ENCODE measurements around the gene ETNK1. TPM values are rescaled to one million over a fixed set of nuclear protein-coding genes. Genes with fewer than 3 reads are reported as not detected.

The ETNK1 gene
- total RNA-seq, 1 experiment from 2014 or later: 70.1 TPM

DNA sequence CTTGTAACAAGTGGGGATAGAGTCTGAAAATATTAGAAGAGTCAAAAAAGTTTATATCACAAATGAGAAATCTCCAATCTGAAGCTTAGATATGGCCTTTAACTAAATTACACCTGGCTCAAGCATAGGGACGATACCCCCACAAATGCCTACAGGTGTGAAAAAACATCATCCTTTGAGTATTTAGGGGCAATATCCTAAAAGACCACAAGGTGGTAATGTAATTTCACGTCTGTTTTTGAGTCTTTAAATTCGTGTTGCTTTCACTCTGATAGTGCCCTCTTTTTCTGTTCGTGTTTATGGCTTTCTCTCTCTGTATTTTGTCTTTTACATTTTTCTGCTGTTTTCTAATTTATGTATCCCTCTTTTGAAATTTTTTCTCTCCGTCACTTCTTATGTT, 84.3 kb downstream of the ETNK1 start:
- H3K56ac ChIP-seq (ENCODE audit: insufficient read length, low read depth, low read length): no peak overlapping the region
- H3K27ac ChIP-seq (ENCODE audit: insufficient read length, low read depth, low read length): no peak overlapping the region
- no peak overlapping the region for H3K4me2 ChIP-seq (ENCODE audit: insufficient read depth, insufficient read length, low read length)
- Mint-ChIP-seq H3K36me3 (ENCODE audit: insufficient read depth in 1 of 3, low read depth in 3 of 3) (0 out of 7 replicates have a peak, but pooled peaks cover 0 to 4% (median 0%) of the 10 kb centered on the region in 3 experiments), H3K27me3 (ENCODE audit: low read depth) (no peaks in the 10 kb centered on the region), H3K9me3 (no peaks in the 10 kb centered on the region), H3K4me3 (no peak overlapping the region), H3K4me1 (peaks cover 4 to 10% of the 10 kb centered on the region in 2 experiments; a peak in 3 of 4 replicates), H3K27ac (no peak overlapping the region)
- H2BK12ac ChIP-seq (ENCODE audit: insufficient read length, low read depth, low read length): no peak overlapping the region
- no peak overlapping the region for H2BK15ac ChIP-seq (ENCODE audit: low read depth, low read length)
- no peak overlapping the region for H3K9ac ChIP-seq (ENCODE audit: extremely low read depth, insufficient read length, low read length)
- WGBS (ENCODE audit: extremely low coverage, insufficient read length, low lambda C conversion rate): no CpG with 5 or more reads among the region's 5 CpGs
- no peak for DNase-seq
- no peaks in the 10 kb centered on the region for H4K20me1 ChIP-seq (ENCODE audit: control insufficient read depth, insufficient read depth, insufficient read length)
- H3K14ac ChIP-seq (ENCODE audit: insufficient read depth, low read length): no peak overlapping the region
- H3K18ac ChIP-seq (ENCODE audit: insufficient read length, low read depth, low read length): no peak overlapping the region
- no peak overlapping the region for H2AK5ac ChIP-seq (ENCODE audit: insufficient read length, low read length)
- no peaks in the 10 kb centered on the region for H3K27me3 ChIP-seq (ENCODE audit: insufficient read depth, low read length)
- H2BK120ac ChIP-seq (ENCODE audit: low read depth, low read length, poor library complexity, severe bottlenecking): no peak overlapping the region
- H3K79me1 ChIP-seq (ENCODE audit: insufficient read depth, low read depth, low read length, poor library complexity, severe bottlenecking): no peaks in the 10 kb centered on the region
- H3T11ph ChIP-seq (ENCODE audit: low read length): no peak overlapping the region
- H3K79me2 ChIP-seq (ENCODE audit: insufficient read depth, low read length): no peaks in the 10 kb centered on the region
- H3K4me1 ChIP-seq (ENCODE audit: insufficient read depth, low read length): no peaks in the 10 kb centered on the region
- no peak overlapping the region for H4K5ac ChIP-seq (ENCODE audit: insufficient read length, low read depth, low read length)
- no peaks in the 10 kb centered on the region for H3K9me3 ChIP-seq (ENCODE audit: control insufficient read depth, low read depth, low read length)
- H4K8ac ChIP-seq (replicated peaks; ENCODE audit: insufficient read length, low read depth, low read length): no peak overlapping the region
- H2AFZ ChIP-seq (ENCODE audit: low read length): no peak overlapping the region
- no peak overlapping the region for H3K4ac ChIP-seq (ENCODE audit: low read depth, low read length)
- no peak overlapping the region for H3K23ac ChIP-seq (ENCODE audit: insufficient read length, low read depth, low read length)
- no peak overlapping the region for H2BK5ac ChIP-seq (ENCODE audit: insufficient read length, low read length)
- no peak overlapping the region for H2BK20ac ChIP-seq (ENCODE audit: low read depth, low read length, poor library complexity, severe bottlenecking)
- no peaks in the 10 kb centered on the region for H3K23me2 ChIP-seq (ENCODE audit: insufficient read length, low read depth, low read length, poor library complexity, severe bottlenecking)
- TF ChIP-seq, protein P1, sequence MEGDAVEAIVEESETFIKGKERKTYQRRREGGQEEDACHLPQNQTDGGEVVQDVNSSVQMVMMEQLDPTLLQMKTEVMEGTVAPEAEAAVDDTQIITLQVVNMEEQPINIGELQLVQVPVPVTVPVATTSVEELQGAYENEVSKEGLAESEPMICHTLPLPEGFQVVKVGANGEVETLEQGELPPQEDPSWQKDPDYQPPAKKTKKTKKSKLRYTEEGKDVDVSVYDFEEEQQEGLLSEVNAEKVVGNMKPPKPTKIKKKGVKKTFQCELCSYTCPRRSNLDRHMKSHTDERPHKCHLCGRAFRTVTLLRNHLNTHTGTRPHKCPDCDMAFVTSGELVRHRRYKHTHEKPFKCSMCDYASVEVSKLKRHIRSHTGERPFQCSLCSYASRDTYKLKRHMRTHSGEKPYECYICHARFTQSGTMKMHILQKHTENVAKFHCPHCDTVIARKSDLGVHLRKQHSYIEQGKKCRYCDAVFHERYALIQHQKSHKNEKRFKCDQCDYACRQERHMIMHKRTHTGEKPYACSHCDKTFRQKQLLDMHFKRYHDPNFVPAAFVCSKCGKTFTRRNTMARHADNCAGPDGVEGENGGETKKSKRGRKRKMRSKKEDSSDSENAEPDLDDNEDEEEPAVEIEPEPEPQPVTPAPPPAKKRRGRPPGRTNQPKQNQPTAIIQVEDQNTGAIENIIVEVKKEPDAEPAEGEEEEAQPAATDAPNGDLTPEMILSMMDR (conservative IDR thresholded peaks at IDR 0.05): peak; percentile 70
- no peak overlapping the region for H4K91ac ChIP-seq (ENCODE audit: insufficient read length, low read depth, low read length)
